Stimulated activated CD4-positive, alpha-beta T cell treated with anti-CD3 and anti-CD28 coated beads, Interleukin-4, amount 100 ng/mL, for 1 hour (primary cell): Measurements from ENCODE around the gene HBG1.
"Not testable (repeated sequence)": the region's sequence is repeated elsewhere in the genome, so short reads cannot be mapped to it uniquely, and the experiment has no call there.

ENCODE experiments used
- DNase-seq: peaks from one replicate; pipeline ENCODE4 v3.0.0-alpha.2; 2020

Gene HBG1

GRCh38 chr11:5276697-5277096 lies 27.0 kb upstream of the HBG1 start:
- DNase-seq = no peak

- no peak for DNase-seq
Measured at GRCh38 chr11:5275369-5276110, 25.9 kb upstream of the HBG1 start.

- no peak for DNase-seq
Measured at GRCh38 chr11:5274395-5274794, 24.7 kb upstream of the HBG1 start.

- DNase-seq = no peak
Measured at GRCh38 chr11:5272395-5273017, 22.8 kb upstream of the HBG1 start.

GRCh38 chr11:5269715-5270147 lies 20.1 kb upstream of the HBG1 start, which contains the start of gene HBE1:
Gene HBE1, minus strand, starts transcription at chr11:5269945. Its CDS starts 55 bp downstream, at chr11:5269890.
- DNase-seq = no peak

GRCh38 chr11:5267033-5267563 lies 17.4 kb upstream of the HBG1 start:
- no peak for DNase-seq

- no peak for DNase-seq
Measured at GRCh38 chr11:5266609-5267008, 17.0 kb upstream of the HBG1 start.

GRCh38 chr11:5265832-5266231 lies 16.2 kb upstream of the HBG1 start:
- DNase-seq = no peak

GRCh38 chr11:5258543-5259262 lies 9.0 kb upstream of the HBG1 start:
- no peak for DNase-seq

GRCh38 chr11:5257296-5257695 lies 7.6 kb upstream of the HBG1 start:
- DNase-seq = no peak

- not testable (repeated sequence) for DNase-seq
Measured at GRCh38 chr11:5254646-5255413, 5.2 kb upstream of the HBG1 start, which contains the start of gene HBG2. Gene HBG2, minus strand, starts transcription at chr11:5254781. Its CDS starts 53 bp downstream, at chr11:5254728.

- DNase-seq = not testable (repeated sequence)
Measured at GRCh38 chr11:5254023-5254422, 4.4 kb upstream of the HBG1 start.

- DNase-seq = not testable (repeated sequence)
Measured at GRCh38 chr11:5253440-5253839, 3.8 kb upstream of the HBG1 start.

- no peak for DNase-seq
Measured at GRCh38 chr11:5252919-5253265, 3.2 kb upstream of the HBG1 start.

GRCh38 chr11:5252192-5252918 lies 2.7 kb upstream of the HBG1 start:
- no peak for DNase-seq

- no peak for DNase-seq
Measured at GRCh38 chr11:5251746-5252145, 2.1 kb upstream of the HBG1 start.

- no peak for DNase-seq
Measured at GRCh38 chr11:5250543-5251204, 1.0 kb upstream of the HBG1 start.

- not testable (repeated sequence) for DNase-seq
Measured at GRCh38 chr11:5248498-5248897, 1.2 kb downstream of the HBG1 start.

GRCh38 chr11:5247472-5248192 lies 2.0 kb downstream of the HBG1 start:
- no peak for DNase-seq

GRCh38 chr11:5246772-5247471 lies 2.7 kb downstream of the HBG1 start:
- DNase-seq = no peak
